SK-N-SH (cell line): ENCODE measurements around the gene RANBP10. TPM values are rescaled to one million over a fixed set of nuclear protein-coding genes. Genes with fewer than 3 reads are reported as not detected.

ENCODE experiments used
- CTCF ChIA-PET: fragments of 300-600, 350-600 bp; formaldehyde crosslinking; extraction: SDS; loops from one replicate; lab custom pipeline; 2021; lab: Yijun Ruan, JAX
- POLR2A ChIA-PET: fragments of 350-600 bp; sonication (Branson Sonifier 250); formaldehyde crosslinking; extraction: SDS; loops from one replicate; lab custom pipeline; 2020; ENCODE audit warnings: antibody characterized with exemption, inconsistent platforms; lab: Yijun Ruan, JAX
- DNase-seq: peaks from one replicate; pipeline ENCODE4 v3.0.0; 2012
- H2AFZ ChIP-seq: fragments of 200-600 bp; sonication (generic); 2 replicates; pipeline ENCODE4 v1.8.1; 2016; ENCODE audit warnings: antibody characterized with exemption, mild to moderate bottlenecking, low read depth
- H3F3A ChIP-seq: fragments of 200-600 bp; sonication (generic); replicated peaks from 2 replicates; pipeline ENCODE3; 2016; ENCODE audit warnings: antibody characterized with exemption, mild to moderate bottlenecking; ENCODE audit not compliant: insufficient read depth
- H3K27ac ChIP-seq, 2 experiments: fragments of 200-500 bp in 1 of 2; fragments of 200-600 bp in 1 of 2; sonication (Bioruptor generic) in 1 of 2; sonication (generic), shearing (Covaris generic) in 1 of 2; 2 replicates each; pipeline versions ENCODE4 v1.5.1 to v1.6.1; 2014 to 2016; ENCODE audit warnings: low read depth in 2 of 2, inconsistent platforms in 1 of 2, low read length in 1 of 2, mild to moderate bottlenecking in 1 of 2, mixed read lengths in 1 of 2
- H3K27me3 ChIP-seq: fragments of 200-600 bp; sonication (generic), shearing (Covaris generic); 2 replicates; pipeline ENCODE4 v1.6.1; 2016; ENCODE audit warnings: mixed run types; ENCODE audit not compliant: insufficient read depth
- H3K36me3 ChIP-seq, 2 experiments: fragments of 200-500 bp in 1 of 2; fragments of 200-600 bp in 1 of 2; sonication (Bioruptor generic) in 1 of 2; sonication (generic) in 1 of 2; replicated peaks in 1 of 2; 2 replicates each; pipeline versions ENCODE3 to v1.5.1; 2014 to 2016; ENCODE audit warnings: low read length in 1 of 2, mild to moderate bottlenecking in 1 of 2; ENCODE audit not compliant: insufficient read depth in 2 of 2, control insufficient read depth in 1 of 2
- H3K4me1 ChIP-seq, 2 experiments: fragments of 200-500 bp in 1 of 2; fragments of 200-600 bp in 1 of 2; sonication (Bioruptor generic) in 1 of 2; sonication (generic), shearing (Covaris generic) in 1 of 2; 2 replicates each; pipeline versions ENCODE4 v1.5.1 to v1.6.1; 2014 to 2016; ENCODE audit warnings: low read depth in 1 of 2, low read length in 1 of 2, mixed run types in 1 of 2; ENCODE audit not compliant: insufficient read depth in 2 of 2, control insufficient read depth in 1 of 2
- H3K4me2 ChIP-seq: fragments of 200-600 bp; sonication (generic), shearing (Covaris generic); 2 replicates; pipeline ENCODE4 v1.6.1; 2017; ENCODE audit warnings: mixed run types
- H3K4me3 ChIP-seq, 2 experiments: fragments of 200-500 bp in 1 of 2; fragments of 200-600 bp in 1 of 2; sonication (Bioruptor generic) in 1 of 2; sonication (generic), shearing (Covaris generic) in 1 of 2; 2 replicates each; pipeline versions ENCODE4 v1.5.1 to v1.8.1; 2014 to 2016; ENCODE audit warnings: low read depth in 2 of 2, inconsistent platforms in 1 of 2, low read length in 1 of 2, mild to moderate bottlenecking in 1 of 2, mixed read lengths in 1 of 2, moderate library complexity in 1 of 2
- H3K79me2 ChIP-seq: fragments of 200-600 bp; sonication (generic); 2 replicates; pipeline ENCODE4 v1.8.1; 2017; ENCODE audit warnings: mild to moderate bottlenecking; ENCODE audit not compliant: insufficient read depth
- H3K9ac ChIP-seq: fragments of 200-600 bp; sonication (generic); 2 replicates; pipeline ENCODE4 v1.6.1; 2017; ENCODE audit warnings: mixed run types
- H3K9me2 ChIP-seq: fragments of 200-600 bp; sonication (generic); 2 replicates; pipeline ENCODE4 v1.6.1; 2017; ENCODE audit warnings: mixed run types
- H3K9me3 ChIP-seq: fragments of 200-600 bp; sonication (generic); 2 replicates; pipeline ENCODE4 v1.6.1; 2017; ENCODE audit warnings: mixed run types, mild to moderate bottlenecking, moderate library complexity
- H4K20me1 ChIP-seq: fragments of 200-600 bp; sonication (generic); 2 replicates; pipeline ENCODE4 v1.6.1; 2017; ENCODE audit warnings: mild to moderate bottlenecking, mixed run types; ENCODE audit not compliant: insufficient read depth
- CHD2 ChIP-seq: fragments of 150-350 bp; IDR thresholded peaks from 2 replicates; pipeline ENCODE4 v1.6.1; 2018; ENCODE audit warnings: low read length; ENCODE audit not compliant: partially characterized antibody
- ELF1 ChIP-seq: IDR thresholded peaks from 2 replicates; pipeline ENCODE4 v1.4.0; 2012
- EZH2phosphoT487 ChIP-seq: fragments of 200-600 bp; sonication (generic); IDR thresholded peaks from 2 replicates; pipeline ENCODE4 v1.6.1; 2017; ENCODE audit warnings: low read depth, mixed run types, mild to moderate bottlenecking, antibody characterized with exemption, moderate library complexity, borderline replicate concordance
- FOSL2 ChIP-seq: IDR thresholded peaks from 2 replicates; pipeline ENCODE4 v1.4.0; 2012; ENCODE audit warnings: low read depth, mild to moderate bottlenecking, moderate library complexity, borderline replicate concordance
- GABPA ChIP-seq: IDR thresholded peaks from 2 replicates; pipeline ENCODE4 v1.4.0; 2012; ENCODE audit warnings: low read depth, mild to moderate bottlenecking
- IRF3 ChIP-seq: fragments of 150-350 bp; IDR thresholded peaks from 2 replicates; pipeline ENCODE4 v1.6.1; 2016; ENCODE audit warnings: mild to moderate bottlenecking, low read depth, low read length
- JUND ChIP-seq: IDR thresholded peaks from 2 replicates; pipeline ENCODE4 v1.4.0; 2012
- MAX ChIP-seq: IDR thresholded peaks from 2 replicates; pipeline ENCODE4 v1.4.0; 2012; ENCODE audit warnings: low read depth
- MEF2A ChIP-seq: IDR thresholded peaks from 2 replicates; pipeline ENCODE4 v1.4.0; 2012; ENCODE audit warnings: low read depth, borderline replicate concordance
- NRF1 ChIP-seq: IDR thresholded peaks from 2 replicates; pipeline ENCODE4 v1.6.1; 2012; ENCODE audit warnings: low read depth, mild to moderate bottlenecking, low read length
- RCOR1 ChIP-seq: fragments of 150-350 bp; IDR thresholded peaks from 2 replicates; pipeline ENCODE4 v1.6.1; 2017; ENCODE audit warnings: antibody characterized with exemption, low read length
- RFX5 ChIP-seq: IDR thresholded peaks from 2 replicates; pipeline ENCODE4 v1.6.1; 2012; ENCODE audit warnings: mild to moderate bottlenecking, improper control_type of control experiment, low read length
- SIN3A ChIP-seq: IDR thresholded peaks from 2 replicates; pipeline ENCODE4 v1.6.1; 2012; ENCODE audit warnings: low read depth, mild to moderate bottlenecking, low read length, moderate library complexity, borderline replicate concordance
- SMC3 ChIP-seq: IDR thresholded peaks from 2 replicates; pipeline ENCODE4 v1.6.1; 2012; ENCODE audit warnings: low read depth, low read length, improper control_type of control experiment
- TEAD4 ChIP-seq: IDR thresholded peaks from 2 replicates; pipeline ENCODE4 v1.4.0; 2012; ENCODE audit warnings: mild to moderate bottlenecking, borderline replicate concordance; ENCODE audit not compliant: insufficient read depth
- YY1 ChIP-seq: IDR thresholded peaks from 2 replicates; pipeline ENCODE4 v1.4.0; 2012; ENCODE audit warnings: low read depth, mild to moderate bottlenecking
- WGBS: methylation state at CpG from one replicate; pipeline ENCODE4 v1.1.6; 2017; ENCODE audit warnings: low lambda C conversion rate; 5-methylcytosine and 5-hydroxymethylcytosine counted together
- polyA plus RNA-seq, 3 experiments: library from polyadenylated mRNA; depleted of rRNA; stranded (reverse); fragments of >200 nt; gene quantifications; 2 replicates each; pipeline ENCODE4 v1.2.3, GENCODE V29; 2012
- TF ChIP-seq, protein P1 (sequence below): IDR thresholded peaks from 2 replicates; pipeline ENCODE4 v1.4.0; 2012; ENCODE audit warnings: low read depth, borderline replicate concordance

Gene RANBP10
- polyA plus RNA-seq, 1 of the 3 experiments (the other 2 are of a cell fraction), result 12.1 TPM

DNA sequence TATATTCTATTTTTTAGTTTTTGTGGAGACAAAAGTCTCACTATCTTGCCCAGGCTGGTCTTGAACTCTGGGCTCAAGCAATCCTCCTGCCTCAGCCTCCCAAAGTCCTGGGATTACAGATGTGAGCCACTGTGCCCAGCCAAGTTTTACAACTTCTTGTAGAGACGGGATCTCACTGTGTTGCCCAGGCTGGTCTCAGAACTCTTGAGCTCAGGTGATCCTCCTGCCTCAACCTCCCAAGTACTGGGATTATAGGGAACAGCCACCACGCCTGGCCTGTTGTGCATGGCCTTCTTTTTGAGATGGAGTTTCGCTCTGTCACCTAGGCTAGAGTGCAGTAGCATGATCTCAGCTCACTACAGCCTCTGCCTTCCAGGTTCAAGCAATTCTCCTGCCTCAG is 47.3 kb upstream of the RANBP10 start:
- Histone ChIP-seq H3K9me3 (no peaks in the 10 kb centered on the region), H3K79me2 (peaks cover 100% of the 10 kb centered on the region), H3K4me1 (peaks cover 0 to 8% of the 10 kb centered on the region in 2 experiments; a peak in 2 of 4 replicates), H3K27ac (no peak overlapping the region), H3K9ac (no peak overlapping the region), H3K36me3 (peaks cover 0 to 6% of the 10 kb centered on the region in 2 experiments), H3K9me2 (no peaks in the 10 kb centered on the region), H3K4me3 (no peak overlapping the region), H3F3A (peaks cover 12% of the 10 kb centered on the region), H3K27me3 (no peaks in the 10 kb centered on the region), H4K20me1 (peaks cover 95% of the 10 kb centered on the region), H2AFZ (no peak overlapping the region), H3K4me2 (no peak overlapping the region)
- POLR2A ChIA-PET, result no interaction called here
- no peak for DNase-seq
- CTCF ChIA-PET, result interaction anchor here (0.7 to 1.3 kb wide), 2 partner anchors 9 to 30 kb away, joined by 3 read pairs; no protein-coding TSS in a partner anchor
- WGBS, result 95% methylated on average over 3 of the region's 3 CpGs
- TF ChIP-seq EZH2phosphoT487 (no peak), MEF2A (no peak), MAX (no peak)

GRCh38 chr16:67848118-67848517 is 41.8 kb upstream of the RANBP10 start:
- H3K9me3 ChIP-seq, result no peaks in the 10 kb centered on the region
- H3K9me2 ChIP-seq, result no peaks in the 10 kb centered on the region
- peaks cover 2 to 5% of the 10 kb centered on the region in 2 experiments for H3K36me3 ChIP-seq
- no peak for TF ChIP-seq ELF1
- TF ChIP-seq FOSL2, result no peak
- no peak for TF ChIP-seq CHD2
- no peak for TF ChIP-seq RCOR1
- TF ChIP-seq SMC3, result no peak
- CTCF ChIA-PET, result interaction anchor here (1.1 to 6.3 kb wide), 5 partner anchors 11 to 80 kb away, joined by 3 to 66 read pairs (median 4); no protein-coding TSS in a partner anchor
- H3K4me3 ChIP-seq, result peak overlapping the region; percentile 71 to 85
- H3K9ac ChIP-seq, result peak overlapping the region; percentile 100
- H3K4me1 ChIP-seq, result peaks cover 34 to 37% of the 10 kb centered on the region in 2 experiments
- no peak for DNase-seq
- peak overlapping the region; percentile 98 for H3K4me2 ChIP-seq
- H3K27ac ChIP-seq, result peak overlapping the region; percentile 88 to 98; a peak in 3 of 4 replicates
- H4K20me1 ChIP-seq, result peaks cover 49% of the 10 kb centered on the region
- peaks cover 29% of the 10 kb centered on the region for H3F3A ChIP-seq
- 79% methylated on average over 11 of the region's 11 CpGs for WGBS
- no peaks in the 10 kb centered on the region for H3K27me3 ChIP-seq
- no peak overlapping the region for H2AFZ ChIP-seq
- POLR2A ChIA-PET, result interaction anchor here (1.0 kb wide), 1 partner anchor 16 kb away, joined by 3 read pairs; no protein-coding TSS in a partner anchor
- H3K79me2 ChIP-seq, result peaks cover 92% of the 10 kb centered on the region

DNA sequence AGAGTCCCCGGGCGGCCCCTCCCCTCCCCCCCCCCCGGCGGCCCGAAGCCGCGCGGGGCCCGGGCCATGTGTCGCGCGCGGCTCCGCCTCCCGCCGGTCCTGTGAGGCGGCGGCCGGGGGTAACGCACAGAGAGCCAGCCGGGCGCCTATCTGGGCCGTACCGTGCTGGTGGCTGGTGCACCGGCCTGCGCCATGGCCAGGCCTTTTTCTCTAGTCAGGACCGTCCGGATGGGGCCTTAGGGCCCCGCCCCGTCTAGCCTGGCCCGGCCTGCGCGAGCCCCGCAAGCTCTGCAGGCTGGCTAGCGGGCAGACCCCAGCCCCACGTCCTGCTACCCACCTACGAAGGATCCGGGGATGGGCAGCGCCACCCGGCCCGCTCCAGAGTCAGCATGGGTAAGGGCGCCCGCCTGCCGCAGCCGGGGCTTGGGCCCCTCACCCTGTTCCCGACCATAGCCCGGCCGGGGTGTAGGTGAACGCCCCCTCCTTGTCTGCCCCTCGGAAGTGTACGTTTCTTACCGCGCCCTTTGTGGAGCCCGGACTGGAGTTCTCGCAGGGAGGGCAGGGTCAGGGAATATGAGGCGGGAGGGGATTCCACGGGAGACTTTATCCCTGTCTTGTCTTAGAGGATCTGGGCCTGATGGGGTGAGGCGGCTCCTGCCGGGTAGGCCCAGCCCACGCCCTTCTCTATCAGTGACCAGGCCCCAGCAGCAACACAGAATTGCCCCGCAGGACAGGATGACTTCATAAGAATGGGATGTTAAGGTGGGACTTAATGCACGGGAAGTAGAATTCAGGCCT is 40.9 kb upstream of the RANBP10 start, which contains the start of gene CENPT:
TSS of gene CENPT (minus strand) at position 630 of the 798 bp plus-strand sequence. CDS start 13,834 bp downstream, outside the sequence.
- Histone ChIP-seq H3K9ac (peak within 1 kb of the TSS; percentile 100), H3F3A (peaks cover 29% of the 10 kb centered on the region), H3K4me3 (peak within 1 kb of the TSS; percentile 71 to 85), H3K4me1 (peaks cover 34 to 38% of the 10 kb centered on the region in 2 experiments), H3K27ac (peak within 1 kb of the TSS; percentile 88 to 98), H3K9me2 (no peaks in the 10 kb centered on the region), H3K27me3 (no peaks in the 10 kb centered on the region), H4K20me1 (peaks cover 42% of the 10 kb centered on the region), H3K79me2 (peaks cover 89% of the 10 kb centered on the region), H2AFZ (peak within 1 kb of the TSS; percentile 80), H3K4me2 (peak within 1 kb of the TSS; percentile 98), H3K36me3 (peaks cover 2 to 5% of the 10 kb centered on the region in 2 experiments), H3K9me3 (no peaks in the 10 kb centered on the region)
- peak; percentile 55 for DNase-seq
- POLR2A ChIA-PET, result interaction anchor here (1.3 kb wide), 1 partner anchor 14 kb away, joined by 11 read pairs; no protein-coding TSS in a partner anchor
- WGBS, result 3% methylated on average over 6 of the region's 62 CpGs
- CTCF ChIA-PET, result interaction anchor here (1.0 to 6.3 kb wide), 8 partner anchors 10 to 174 kb away, joined by 3 to 66 read pairs (median 4); no protein-coding TSS in a partner anchor
- no peak for TF ChIP-seq TEAD4
- TF ChIP-seq, protein P1, sequence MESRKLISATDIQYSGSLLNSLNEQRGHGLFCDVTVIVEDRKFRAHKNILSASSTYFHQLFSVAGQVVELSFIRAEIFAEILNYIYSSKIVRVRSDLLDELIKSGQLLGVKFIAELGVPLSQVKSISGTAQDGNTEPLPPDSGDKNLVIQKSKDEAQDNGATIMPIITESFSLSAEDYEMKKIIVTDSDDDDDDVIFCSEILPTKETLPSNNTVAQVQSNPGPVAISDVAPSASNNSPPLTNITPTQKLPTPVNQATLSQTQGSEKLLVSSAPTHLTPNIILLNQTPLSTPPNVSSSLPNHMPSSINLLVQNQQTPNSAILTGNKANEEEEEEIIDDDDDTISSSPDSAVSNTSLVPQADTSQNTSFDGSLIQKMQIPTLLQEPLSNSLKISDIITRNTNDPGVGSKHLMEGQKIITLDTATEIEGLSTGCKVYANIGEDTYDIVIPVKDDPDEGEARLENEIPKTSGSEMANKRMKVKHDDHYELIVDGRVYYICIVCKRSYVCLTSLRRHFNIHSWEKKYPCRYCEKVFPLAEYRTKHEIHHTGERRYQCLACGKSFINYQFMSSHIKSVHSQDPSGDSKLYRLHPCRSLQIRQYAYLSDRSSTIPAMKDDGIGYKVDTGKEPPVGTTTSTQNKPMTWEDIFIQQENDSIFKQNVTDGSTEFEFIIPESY, result no peak
- TF ChIP-seq ELF1, result no peak
- TF ChIP-seq IRF3, result no peak
- no peak for TF ChIP-seq JUND
- no peak for TF ChIP-seq NRF1
- no peak for TF ChIP-seq FOSL2
- no peak for TF ChIP-seq YY1
- no peak for TF ChIP-seq CHD2
- TF ChIP-seq RFX5, result no peak
- no peak for TF ChIP-seq SIN3A
- TF ChIP-seq GABPA, result no peak
- TF ChIP-seq RCOR1, result no peak
